BLaER1 treated with 17β-estradiol and CSF1 and Interleukin-3, amounts not matched to agents 10 nM and 100 nM (cell line): Measurements from ENCODE around the gene MARCHF6.
"Not testable (repeated sequence)": the region's sequence is repeated elsewhere in the genome, so short reads cannot be mapped to it uniquely, and the experiment has no call there.

Experiments used
- H3K27ac ChIP-seq, 11 experiments: shearing (Covaris generic); formaldehyde crosslinking; 2 replicates each; pipeline ENCODE4 v1.8.1; 2022
- H3K27me3 ChIP-seq, 11 experiments: shearing (Covaris generic); formaldehyde crosslinking; 2 replicates each; pipeline ENCODE4 v1.8.1; 2022
- H3K36me3 ChIP-seq, 11 experiments: shearing (Covaris generic); formaldehyde crosslinking; 2 replicates each; pipeline ENCODE4 v1.8.1; 2022
- H3K4me1 ChIP-seq, 10 experiments: shearing (Covaris generic); formaldehyde crosslinking; 2 replicates each; pipeline ENCODE4 v1.8.1; 2022
- H3K4me2 ChIP-seq, 11 experiments: shearing (Covaris generic); formaldehyde crosslinking; 2 replicates each; pipeline ENCODE4 v1.8.1; 2022
- H3K4me3 ChIP-seq, 10 experiments: shearing (Covaris generic); formaldehyde crosslinking; 2 replicates each; pipeline ENCODE4 v1.8.1; 2022
- H3K9ac ChIP-seq, 11 experiments: shearing (Covaris generic); formaldehyde crosslinking; 2 replicates each; pipeline ENCODE4 v1.8.1; 2022
- H3K9me3 ChIP-seq, 11 experiments: shearing (Covaris generic); formaldehyde crosslinking; replicated peaks in 1 of 11; 2 replicates each; pipeline ENCODE4 v1.8.1; 2022
- H4K20me1 ChIP-seq, 11 experiments: shearing (Covaris generic); formaldehyde crosslinking; 2 replicates each; pipeline ENCODE4 v1.8.1; 2022
- Cebpa-rat ChIP-seq, 11 experiments: shearing (Covaris generic); IDR thresholded peaks; 2 replicates each; pipeline ENCODE4 v1.8.1; 2022

The MARCHF6 gene

GRCh38 chr5:10310066-10310779 is 43.3 kb upstream of the MARCHF6 start:
- Histone ChIP-seq H4K20me1 (no peaks in the 10 kb centered on the region), H3K27me3 (peaks cover 18 to 35% (median 31%) of the 10 kb centered on the region in 11 experiments), H3K4me2 (0 out of 22 replicates have a peak overlapping the region, but pooled peaks of 2 of the 11 experiments have one; percentile 1 to 7), H3K9ac (no peak overlapping the region), H3K4me1 (peaks cover 0 to 16% (median 0%) of the 10 kb centered on the region in 10 experiments; a peak in 3 of 20 replicates), H3K36me3 (no peaks in the 10 kb centered on the region), H3K9me3 (peaks cover 0 to 7% (median 0%) of the 10 kb centered on the region in 11 experiments; a peak in 4 of 22 replicates), H3K4me3 (no peak overlapping the region), H3K27ac (no peak overlapping the region)
- no peak for TF ChIP-seq Cebpa-rat (IDR thresholded peaks at IDR 0.05)

- peaks cover 18 to 32% (median 30%) of the 10 kb centered on the region in 11 experiments for H3K27me3 ChIP-seq
- H3K4me3 ChIP-seq: not testable (repeated sequence)
Measured at GRCh38 chr5:10310835-10311570, 42.5 kb upstream of the MARCHF6 start.

GRCh38 chr5:10311595-10312425 is 41.7 kb upstream of the MARCHF6 start:
- Histone ChIP-seq H3K4me3 (no peak overlapping the region), H3K27me3 (peaks cover 15 to 24% (median 22%) of the 10 kb centered on the region in 11 experiments), H4K20me1 (no peaks in the 10 kb centered on the region), H3K36me3 (no peaks in the 10 kb centered on the region), H3K4me2 (no peak overlapping the region; a peak in 1 of 22 replicates), H3K9me3 (peaks cover 0 to 16% (median 8%) of the 10 kb centered on the region in 11 experiments; a peak in 8 of 22 replicates), H3K27ac (no peak overlapping the region), H3K9ac (no peak overlapping the region), H3K4me1 (peaks cover 0 to 16% (median 0%) of the 10 kb centered on the region in 10 experiments; a peak in 3 of 20 replicates)
- no peak for TF ChIP-seq Cebpa-rat (IDR thresholded peaks at IDR 0.05)

More at GRCh38 chr5:10310835-10311570, 42.5 kb upstream of the MARCHF6 start:
- not testable (repeated sequence) for H3K27ac ChIP-seq, H3K4me2 ChIP-seq, H3K36me3 ChIP-seq, H4K20me1 ChIP-seq, H3K9ac ChIP-seq, H3K9me3 ChIP-seq
- H3K4me1 ChIP-seq: peaks cover 0 to 16% (median 0%) of the 10 kb centered on the region in 10 experiments; a peak in 3 of 20 replicates

DNA sequence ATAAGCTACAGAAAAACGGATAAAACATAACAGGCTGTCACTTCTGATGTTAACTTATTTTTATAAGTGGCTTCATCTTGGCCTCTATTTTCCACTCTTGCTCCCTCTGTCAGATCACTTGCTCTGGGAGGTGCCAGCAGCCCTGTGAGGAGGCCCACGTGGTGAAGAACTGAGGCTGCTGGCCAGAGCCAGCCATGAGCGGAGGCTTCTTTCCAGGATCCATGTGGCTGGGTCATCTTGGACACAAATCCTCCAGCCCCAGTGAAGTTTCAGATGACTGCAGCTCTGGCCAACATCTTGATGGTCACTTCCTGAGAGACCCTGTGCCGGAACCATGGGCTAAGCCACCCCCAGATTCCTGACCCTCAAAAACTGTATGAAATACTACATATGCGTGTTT is 38.3 kb upstream of the MARCHF6 start:
- no peak overlapping the region for H3K27ac ChIP-seq
- H3K36me3 ChIP-seq: no peaks in the 10 kb centered on the region
- H3K4me2 ChIP-seq: no peak overlapping the region
- no peak overlapping the region for H3K9ac ChIP-seq
- H3K27me3 ChIP-seq: no peaks in the 10 kb centered on the region
- no peak for TF ChIP-seq Cebpa-rat (IDR thresholded peaks at IDR 0.05)
- H3K4me3 ChIP-seq: no peak overlapping the region
- H3K4me1 ChIP-seq: peaks cover 0 to 16% (median 0%) of the 10 kb centered on the region in 10 experiments; a peak in 3 of 20 replicates
- H3K9me3 ChIP-seq: peaks cover 0 to 17% (median 8%) of the 10 kb centered on the region in 11 experiments; a peak in 6 of 22 replicates
- H4K20me1 ChIP-seq: no peaks in the 10 kb centered on the region

DNA sequence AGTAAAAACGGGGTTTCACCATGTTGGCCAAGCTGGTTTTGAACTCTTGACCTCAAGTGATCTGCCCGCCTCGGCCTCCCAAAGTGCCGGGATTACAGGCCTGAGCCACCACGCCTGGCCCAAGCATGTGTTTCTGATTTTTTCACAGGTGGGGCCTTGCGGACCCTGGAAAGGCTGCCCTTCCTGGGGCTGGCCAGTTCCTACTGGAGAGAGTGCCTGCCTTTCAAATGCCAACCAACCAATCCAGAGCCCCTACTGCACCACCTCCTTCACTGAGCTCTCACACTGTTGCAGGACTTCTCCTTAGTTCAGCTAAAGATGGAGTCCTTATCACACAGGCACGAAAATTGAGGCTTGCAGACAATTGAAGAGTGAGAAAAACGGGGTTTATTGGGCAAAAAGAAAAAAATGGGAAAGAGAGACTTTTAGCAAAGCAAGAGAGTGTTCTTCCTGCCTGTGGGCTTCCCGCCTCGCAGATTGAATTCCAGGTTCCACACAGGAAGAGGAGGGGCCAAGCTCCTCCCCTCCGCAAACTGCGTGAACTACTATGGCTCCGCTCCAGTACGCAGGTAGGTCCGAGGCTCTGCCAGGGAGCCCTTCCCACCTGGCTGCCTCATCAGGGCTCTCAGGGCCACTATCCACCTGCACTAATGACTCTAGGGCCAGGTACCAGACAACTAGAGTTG is 37.5 kb upstream of the MARCHF6 start:
- Histone ChIP-seq H3K4me3 (no peak overlapping the region), H3K4me1 (peaks cover 0 to 8% (median 0%) of the 10 kb centered on the region in 10 experiments; a peak in 1 of 20 replicates), H3K4me2 (no peak overlapping the region), H3K9me3 (peaks cover 0 to 17% (median 8%) of the 10 kb centered on the region in 11 experiments; a peak in 6 of 22 replicates), H3K36me3 (no peaks in the 10 kb centered on the region), H3K9ac (no peak overlapping the region), H3K27ac (no peak overlapping the region), H3K27me3 (no peaks in the 10 kb centered on the region), H4K20me1 (no peaks in the 10 kb centered on the region)
- no peak for TF ChIP-seq Cebpa-rat (IDR thresholded peaks at IDR 0.05)

DNA sequence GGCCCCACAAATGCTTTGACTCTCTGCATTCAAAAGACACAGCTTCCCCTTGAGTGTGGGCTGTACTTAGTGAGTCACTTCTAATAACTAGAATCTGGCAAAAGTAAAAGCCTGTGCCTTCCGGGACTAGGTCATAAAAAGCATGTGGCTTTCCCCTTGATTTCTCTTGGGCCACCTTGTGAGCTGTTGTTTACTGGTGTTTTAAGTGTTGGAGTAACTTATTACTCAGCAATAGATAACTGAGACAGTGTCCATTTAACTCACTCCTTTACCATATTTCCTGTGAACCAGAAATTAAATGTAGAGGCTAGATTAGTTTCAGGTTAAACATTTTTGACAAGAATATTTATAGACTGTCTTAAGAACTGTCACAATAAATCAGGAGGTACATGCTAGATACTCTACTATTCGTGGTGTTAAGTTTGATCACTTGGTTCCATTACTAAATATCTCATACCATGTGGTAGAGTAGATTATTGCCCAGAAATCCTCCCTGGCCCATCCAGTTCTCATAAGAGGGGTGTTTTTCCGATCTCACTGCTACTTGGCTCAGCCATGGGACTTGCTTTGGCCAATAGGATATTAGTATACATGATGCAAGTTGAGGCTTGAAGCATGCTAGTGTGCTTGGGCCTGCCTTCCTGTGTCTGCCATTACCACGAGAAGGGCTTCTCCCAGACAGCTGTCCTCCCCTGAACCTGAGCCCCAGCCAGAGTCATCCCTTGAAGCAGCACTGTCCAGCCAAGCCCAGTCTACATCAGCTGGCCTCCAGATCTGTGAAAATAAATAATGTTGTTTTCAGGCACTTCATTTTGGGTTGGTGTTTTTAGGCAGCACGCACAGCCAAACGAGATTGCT is 35.4 kb upstream of the MARCHF6 start:
- Histone ChIP-seq H3K9me3 (peaks cover 0 to 17% (median 8%) of the 10 kb centered on the region in 11 experiments; a peak in 6 of 22 replicates), H3K27me3 (no peaks in the 10 kb centered on the region), H4K20me1 (no peaks in the 10 kb centered on the region), H3K9ac (no peak overlapping the region), H3K4me2 (no peak overlapping the region), H3K27ac (no peak overlapping the region), H3K36me3 (no peaks in the 10 kb centered on the region), H3K4me3 (no peak overlapping the region), H3K4me1 (no peaks in the 10 kb centered on the region)
- no peak for TF ChIP-seq Cebpa-rat (IDR thresholded peaks at IDR 0.05)

DNA sequence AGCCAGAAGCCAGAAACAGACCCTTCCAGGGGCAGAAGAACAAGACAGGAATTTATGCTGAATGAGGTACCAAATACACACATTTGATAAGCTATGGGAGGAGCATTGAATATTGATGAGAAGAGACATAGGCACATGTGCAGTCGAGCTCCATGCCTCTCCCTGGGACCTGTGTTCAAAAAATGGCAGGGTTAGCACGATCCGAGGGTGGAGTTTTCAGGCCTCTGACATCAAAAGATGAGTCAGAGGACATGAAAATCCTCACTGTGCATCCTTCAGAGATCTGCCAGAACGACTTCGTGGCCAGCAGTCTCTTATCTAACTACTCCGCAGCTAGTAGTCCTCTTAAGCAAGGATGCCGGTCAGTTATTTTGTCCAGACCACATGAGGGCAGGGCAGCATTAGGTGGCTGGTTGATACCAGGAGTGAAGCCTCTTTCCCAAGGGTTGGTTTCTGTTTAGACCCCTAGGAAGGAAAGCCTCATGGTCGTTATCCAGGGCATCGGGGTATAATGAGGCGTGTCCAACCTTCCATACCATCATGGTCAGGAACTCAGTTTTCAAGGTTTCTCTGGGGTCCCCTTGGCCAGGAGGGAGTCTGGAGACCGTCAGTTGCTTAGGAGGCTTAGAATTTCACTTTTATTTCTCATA is 34.2 kb upstream of the MARCHF6 start:
- H3K4me2 ChIP-seq: no peak overlapping the region
- peaks cover 0 to 17% (median 8%) of the 10 kb centered on the region in 11 experiments; a peak in 6 of 22 replicates for H3K9me3 ChIP-seq
- H3K4me3 ChIP-seq: no peak overlapping the region
- no peak overlapping the region for H3K9ac ChIP-seq
- no peaks in the 10 kb centered on the region for H3K4me1 ChIP-seq
- no peaks in the 10 kb centered on the region for H3K27me3 ChIP-seq
- TF ChIP-seq Cebpa-rat (IDR thresholded peaks at IDR 0.05): no peak
- H3K36me3 ChIP-seq: no peaks in the 10 kb centered on the region
- no peaks in the 10 kb centered on the region for H4K20me1 ChIP-seq
- H3K27ac ChIP-seq: no peak overlapping the region
